HL-60 (cell line): ENCODE measurements around the gene CNTN1.

Experiments used
- DNase-seq, 2 experiments: peaks; one replicate each; pipeline ENCODE4 v3.0.0-alpha.2; 2010 to 2020; ENCODE audit warnings: low read depth in 1 of 2, low spot score in 1 of 2
- H3K27ac ChIP-seq: fragments of 250-450 bp; sonication (Bioruptor Pico); replicated peaks from 2 replicates; pipeline ENCODE4 v1.5.1; 2020; ENCODE audit warnings: mild to moderate bottlenecking, moderate library complexity
- H3K27me3 ChIP-seq: fragments of 250-450 bp; sonication (Bioruptor Pico); 2 replicates; pipeline ENCODE4 v1.5.1; 2021; ENCODE audit warnings: mild to moderate bottlenecking, moderate library complexity; ENCODE audit not compliant: insufficient read depth, poor library complexity, severe bottlenecking
- H3K4me3 ChIP-seq: replicated peaks from 2 replicates; pipeline ENCODE4 v1.5.1; 2011; ENCODE audit warnings: mild to moderate bottlenecking, control low read depth, low read length; ENCODE audit not compliant: insufficient read depth
- CTCF ChIP-seq: IDR thresholded peaks from one replicate; pipeline ENCODE4 v1.5.1; 2011; ENCODE audit warnings: low read length, control low read depth, inconsistent platforms; ENCODE audit not compliant: insufficient read depth
- GABPA ChIP-seq: IDR thresholded peaks from 2 replicates; pipeline ENCODE4 v1.6.1; 2012; ENCODE audit warnings: low read depth
- POLR2AphosphoS5 ChIP-seq: IDR thresholded peaks from 2 replicates; pipeline ENCODE4 v1.6.1; 2012; ENCODE audit warnings: low read depth
- REST ChIP-seq: IDR thresholded peaks from 2 replicates; pipeline ENCODE4 v1.6.1; 2012; ENCODE audit warnings: low read depth; ENCODE audit not compliant: insufficient replicate concordance
- SPI1 ChIP-seq: IDR thresholded peaks from 2 replicates; pipeline ENCODE4 v1.6.1; 2012; ENCODE audit warnings: low read depth, mild to moderate bottlenecking, borderline replicate concordance

CNTN1 gene

GRCh38 chr12:41014643-41015020, 322.4 kb downstream of the CNTN1 start:
- TF ChIP-seq POLR2AphosphoS5, result no peak
- TF ChIP-seq CTCF, result no peak
- no peak for TF ChIP-seq GABPA
- no peak for TF ChIP-seq REST
- TF ChIP-seq SPI1, result no peak
- no peak for DNase-seq
- no peaks in the 10 kb centered on the region for H3K27me3 ChIP-seq
- H3K27ac ChIP-seq, result no peak overlapping the region
- H3K4me3 ChIP-seq, result no peak overlapping the region

GRCh38 chr12:41018010-41018409, 325.8 kb downstream of the CNTN1 start:
- no peak for DNase-seq
- no peak for TF ChIP-seq GABPA
- TF ChIP-seq POLR2AphosphoS5, result no peak
- no peak for TF ChIP-seq CTCF
- no peak for TF ChIP-seq SPI1
- TF ChIP-seq REST, result no peak
- no peaks in the 10 kb centered on the region for H3K27me3 ChIP-seq
- H3K27ac ChIP-seq, result no peak overlapping the region
- no peak overlapping the region for H3K4me3 ChIP-seq

GRCh38 chr12:41019461-41019860, 327.2 kb downstream of the CNTN1 start:
- Histone ChIP-seq H3K27ac (no peak overlapping the region), H3K27me3 (no peaks in the 10 kb centered on the region), H3K4me3 (no peak overlapping the region)
- TF ChIP-seq CTCF (no peak), REST (no peak), POLR2AphosphoS5 (no peak), SPI1 (no peak), GABPA (no peak)
- DNase-seq, result no peak
